Hepatocyte (in vitro differentiated cells): Measurements from ENCODE around the gene DERL3.

Experiments
- CTCF ChIP-seq: fragments of 200-600 bp; sonication (generic); IDR thresholded peaks from 2 replicates; pipeline ENCODE4 v1.5.1; 2016; ENCODE audit warnings: antibody characterized with exemption, mild to moderate bottlenecking; ENCODE audit not compliant: poor library complexity
- EZH2 ChIP-seq: fragments of 200-600 bp; sonication (generic); IDR thresholded peaks from 2 replicates; pipeline ENCODE4 v1.6.1; 2016; ENCODE audit warnings: antibody characterized with exemption, mild to moderate bottlenecking, borderline replicate concordance

- TF ChIP-seq CTCF (no peak), EZH2 (no peak)
These were observed 45.5 kb downstream of the DERL3 start for GRCh38 chr22:23793326-23793725.
